Right cardiac atrium (tissue), 5 donors: ENCODE results near the gene NOL6. TPM values are rescaled to one million over a fixed set of nuclear protein-coding genes. Genes with fewer than 3 reads are reported as not detected.
A peak's percentile ranks its signal among the peaks of the same experiment; 100 is the strongest.

Source experiments
- ATAC-seq, 2 donors: fragments of 200-7000 bp; cut with Tn5 transposase; one replicate each; pipeline versions ENCODE4 v1.8.0 to v1.9.1; 2020; ENCODE audit warnings: moderate library complexity in 2 of 2, mild to moderate bottlenecking in 1 of 2
- DNase-seq, 3 donors: peaks; one replicate each; pipeline ENCODE4 v3.0.0-alpha.2; 2020
- H3K27ac ChIP-seq: one replicate; pipeline ENCODE4 v1.5.1; 2013; ENCODE audit warnings: mild to moderate bottlenecking, low read length, control low read depth, moderate library complexity
- H3K27me3 ChIP-seq: one replicate; pipeline ENCODE4 v1.6.1; 2013; ENCODE audit not compliant: control insufficient read depth, insufficient read depth
- H3K4me1 ChIP-seq: one replicate; pipeline ENCODE4 v1.6.1; 2013; ENCODE audit warnings: low read length; ENCODE audit not compliant: control insufficient read depth, insufficient read depth
- H3K4me3 ChIP-seq: one replicate; pipeline ENCODE4 v1.5.1; 2013; ENCODE audit warnings: low read length, control low read depth
- H3K9me3 ChIP-seq: one replicate; pipeline ENCODE4 v1.6.1; 2013; ENCODE audit warnings: low read length; ENCODE audit not compliant: control insufficient read depth
- WGBS: extraction: QIAGEN DNeasy Blood & Tissue Kit; methylation state at CpG from one replicate; pipeline ENCODE4 v1.1.7; 2013; 5-methylcytosine and 5-hydroxymethylcytosine counted together
- intact Hi-C, 4 donors: fragments of 100-400 bp; cut with DNase I; formaldehyde crosslinking; loops; one replicate each; pipeline versions ENCODE4 v1.11.0 to v1.14.0; 2022 to 2023
- polyA plus RNA-seq: library from polyadenylated mRNA; stranded (reverse); fragments of 200-250 nt; gene quantifications from one replicate; pipeline ENCODE4 v1.2.3, GENCODE V29; 2013
- total RNA-seq, 4 donors: library from RNA; stranded (reverse); fragmentation: NEBNext Ultra II Directional; extraction: Animal tissue kit (Norgen Biotek cat#: 25700); gene quantifications; one replicate each; pipeline ENCODE4 v1.2.1, GENCODE V29; 2021
- donor health status: healthy with polysubstance abuse.
- donor health status: DM: no; HTN: yes; CAD: no.
- donor health status: DM: no; HTN: no; CAD: no.
- donor health status: DM: no; HTN: yes; CAD: no; lungs with severe emphysema.
- donor health status: DM: yes; HTN: yes; CAD: no.

Gene NOL6
- total and polyA plus RNA-seq, 5 donors, result 13.5 to 24.6 (median 15.2) TPM

- no peak for ATAC-seq
- Histone ChIP-seq H3K4me1 (no peaks in the 10 kb centered on the region), H3K4me3 (no peak overlapping the region), H3K27me3 (no peaks in the 10 kb centered on the region), H3K9me3 (no peaks in the 10 kb centered on the region), H3K27ac (no peak overlapping the region)
- intact Hi-C loops, result loop anchor here in 1 of 4 donors (10.0 kb wide), 2 partner anchors 79 to 169 kb away; no protein-coding TSS in a partner anchor
- peak in 1 of 3 donors; percentile 10 for DNase-seq
- 82% methylated on average over 3 of the region's 3 CpGs for WGBS
Observed at GRCh38 chr9:33453286-33453860, 20.4 kb downstream of the NOL6 start.

GRCh38 chr9:33452828-33453271, 20.9 kb downstream of the NOL6 start:
- peak in 2 of 3 donors; percentile 58 to 60 for DNase-seq
- H3K27ac ChIP-seq, result no peak overlapping the region
- intact Hi-C loops, result loop anchor here in 1 of 4 donors (10.0 kb wide), 2 partner anchors 78 to 168 kb away; no protein-coding TSS in a partner anchor

GRCh38 chr9:33450621-33451146, 23.0 kb downstream of the NOL6 start:
- WGBS, result 94% methylated on average over 4 of the region's 4 CpGs
- peak in 1 of 3 donors; percentile 5 for DNase-seq

More at GRCh38 chr9:33452828-33453271, 20.9 kb downstream of the NOL6 start:
- Histone ChIP-seq H3K4me3 (no peak overlapping the region), H3K27me3 (no peaks in the 10 kb centered on the region), H3K9me3 (no peaks in the 10 kb centered on the region), H3K4me1 (no peaks in the 10 kb centered on the region)
- WGBS, result 10% methylated on average over 7 of the region's 7 CpGs
- peak; percentile 35 to 80 for ATAC-seq

GRCh38 chr9:33449715-33450114, 24.0 kb downstream of the NOL6 start:
- H3K4me1 ChIP-seq, result peaks cover 6% of the 10 kb centered on the region
- no peak overlapping the region for H3K4me3 ChIP-seq
- H3K27ac ChIP-seq, result no peak overlapping the region
- no peaks in the 10 kb centered on the region for H3K9me3 ChIP-seq
- ATAC-seq (no peak), DNase-seq (peak in 1 of 3 donors; percentile 1)
- intact Hi-C loops, result loop anchor here in 1 of 4 donors (10.0 kb wide), 2 partner anchors 75 to 165 kb away; no protein-coding TSS in a partner anchor
- no peaks in the 10 kb centered on the region for H3K27me3 ChIP-seq
- 95% methylated on average over 5 of the region's 5 CpGs for WGBS

More at GRCh38 chr9:33450621-33451146, 23.0 kb downstream of the NOL6 start:
- intact Hi-C loops, result loop anchor here in 1 of 4 donors (10.0 kb wide), 2 partner anchors 76 to 166 kb away; no protein-coding TSS in a partner anchor
- Histone ChIP-seq H3K4me3 (no peak overlapping the region), H3K4me1 (peaks cover 4% of the 10 kb centered on the region), H3K27ac (no peak overlapping the region), H3K27me3 (no peaks in the 10 kb centered on the region), H3K9me3 (no peaks in the 10 kb centered on the region)
- ATAC-seq, result no peak

GRCh38 chr9:33447799-33448553, 25.7 kb downstream of the NOL6 start:
- peak overlapping the region; percentile 25 for H3K4me3 ChIP-seq
- H3K27me3 ChIP-seq, result no peaks in the 10 kb centered on the region
- peak in 1 of 3 donors; percentile 28 for DNase-seq
- intact Hi-C loops, result no loop called here
- peaks cover 6% of the 10 kb centered on the region for H3K4me1 ChIP-seq
- WGBS, result 27% methylated on average over 20 of the region's 20 CpGs
- H3K9me3 ChIP-seq, result no peaks in the 10 kb centered on the region
- H3K27ac ChIP-seq, result no peak overlapping the region
- peak in 1 of 2 donors; percentile 2 for ATAC-seq

- H3K4me3 ChIP-seq, result peak within 1 kb of the TSS; percentile 25
- no peaks in the 10 kb centered on the region for H3K27me3 ChIP-seq
- 1% methylated on average over 50 of the region's 50 CpGs for WGBS
- peak within 1 kb of the TSS; percentile 4 for H3K27ac ChIP-seq
- H3K4me1 ChIP-seq, result peaks cover 6% of the 10 kb centered on the region
- ATAC-seq (peak; percentile 88 to 91), DNase-seq (peak; percentile 72 to 89 (median 86))
- H3K9me3 ChIP-seq, result no peaks in the 10 kb centered on the region
- intact Hi-C loops, result no loop called here
Observed at GRCh38 chr9:33446946-33447798, 26.6 kb downstream of the NOL6 start, which contains the start of gene AQP3. Gene AQP3 (minus strand): TSS chr9:33447593. CDS start chr9:33447530, 63 bp downstream.

- intact Hi-C loops, result no loop called here
- 47% methylated on average over 12 of the region's 12 CpGs for WGBS
- H3K27ac ChIP-seq, result no peak overlapping the region
- peak overlapping the region; percentile 25 for H3K4me3 ChIP-seq
- no peaks in the 10 kb centered on the region for H3K27me3 ChIP-seq
- H3K4me1 ChIP-seq, result peaks cover 6% of the 10 kb centered on the region
- DNase-seq (peak in 1 of 3 donors; percentile 1), ATAC-seq (peak; percentile 17 to 19)
- no peaks in the 10 kb centered on the region for H3K9me3 ChIP-seq
Observed at GRCh38 chr9:33446240-33446945, 27.3 kb downstream of the NOL6 start.

GRCh38 chr9:33445389-33446239, 28.1 kb downstream of the NOL6 start:
- peak in 1 of 3 donors; percentile 61 for DNase-seq

GRCh38 chr9:33443464-33444154, 30.1 kb downstream of the NOL6 start:
- no peaks in the 10 kb centered on the region for H3K27me3 ChIP-seq
- ATAC-seq (no peak), DNase-seq (no peak)
- 79% methylated on average over 10 of the region's 10 CpGs for whole genome bisulfite sequencing
- H3K9me3 ChIP-seq, result no peaks in the 10 kb centered on the region
- intact Hi-C loops, result no loop called here
- no peak overlapping the region for H3K4me3 ChIP-seq
- H3K27ac ChIP-seq, result no peak overlapping the region
- peaks cover 7% of the 10 kb centered on the region for H3K4me1 ChIP-seq

More at GRCh38 chr9:33445389-33446239, 28.1 kb downstream of the NOL6 start:
- H3K4me3 ChIP-seq, result no peak overlapping the region
- WGBS, result 77% methylated on average over 11 of the region's 11 CpGs
- H3K27ac ChIP-seq, result no peak overlapping the region
- no peak for ATAC-seq
- H3K4me1 ChIP-seq, result peaks cover 6% of the 10 kb centered on the region
- no peaks in the 10 kb centered on the region for H3K9me3 ChIP-seq
- no peaks in the 10 kb centered on the region for H3K27me3 ChIP-seq
- intact Hi-C loops, result no loop called here
